ENCODE data around the gene EXOC4.
"Not testable (repeated sequence)": the region's sequence is repeated elsewhere in the genome, so short reads cannot be mapped to it uniquely, and the experiment has no call there.

EXOC4 gene

DNA sequence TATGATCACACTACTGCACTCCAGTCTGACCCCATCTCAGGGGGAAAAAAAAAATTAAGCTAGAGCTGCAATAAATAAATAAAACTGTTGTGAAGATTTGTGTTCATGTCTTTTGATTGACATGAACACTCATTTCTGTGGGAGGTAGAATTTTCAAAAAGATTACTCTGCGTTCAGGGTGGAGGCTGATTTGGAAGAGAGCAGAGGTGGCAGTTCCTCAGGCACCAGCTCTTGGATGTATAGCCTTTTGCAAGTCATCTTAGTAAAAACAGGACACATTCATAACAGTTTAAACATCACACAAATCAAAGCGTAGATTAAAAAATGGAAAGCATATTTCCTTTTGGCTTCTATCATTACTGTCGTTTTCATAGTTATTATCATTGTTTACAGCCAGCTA, 630.7 kb downstream of the EXOC4 start:
- no peak for DNase-seq (ENCODE audit: low spot score)
- TF ChIP-seq, protein P1, sequence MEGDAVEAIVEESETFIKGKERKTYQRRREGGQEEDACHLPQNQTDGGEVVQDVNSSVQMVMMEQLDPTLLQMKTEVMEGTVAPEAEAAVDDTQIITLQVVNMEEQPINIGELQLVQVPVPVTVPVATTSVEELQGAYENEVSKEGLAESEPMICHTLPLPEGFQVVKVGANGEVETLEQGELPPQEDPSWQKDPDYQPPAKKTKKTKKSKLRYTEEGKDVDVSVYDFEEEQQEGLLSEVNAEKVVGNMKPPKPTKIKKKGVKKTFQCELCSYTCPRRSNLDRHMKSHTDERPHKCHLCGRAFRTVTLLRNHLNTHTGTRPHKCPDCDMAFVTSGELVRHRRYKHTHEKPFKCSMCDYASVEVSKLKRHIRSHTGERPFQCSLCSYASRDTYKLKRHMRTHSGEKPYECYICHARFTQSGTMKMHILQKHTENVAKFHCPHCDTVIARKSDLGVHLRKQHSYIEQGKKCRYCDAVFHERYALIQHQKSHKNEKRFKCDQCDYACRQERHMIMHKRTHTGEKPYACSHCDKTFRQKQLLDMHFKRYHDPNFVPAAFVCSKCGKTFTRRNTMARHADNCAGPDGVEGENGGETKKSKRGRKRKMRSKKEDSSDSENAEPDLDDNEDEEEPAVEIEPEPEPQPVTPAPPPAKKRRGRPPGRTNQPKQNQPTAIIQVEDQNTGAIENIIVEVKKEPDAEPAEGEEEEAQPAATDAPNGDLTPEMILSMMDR (IDR thresholded peaks at IDR 0.05) = no peak
- Histone ChIP-seq H3K4me3 (no peak overlapping the region), H3K27ac (no peak overlapping the region)

DNA sequence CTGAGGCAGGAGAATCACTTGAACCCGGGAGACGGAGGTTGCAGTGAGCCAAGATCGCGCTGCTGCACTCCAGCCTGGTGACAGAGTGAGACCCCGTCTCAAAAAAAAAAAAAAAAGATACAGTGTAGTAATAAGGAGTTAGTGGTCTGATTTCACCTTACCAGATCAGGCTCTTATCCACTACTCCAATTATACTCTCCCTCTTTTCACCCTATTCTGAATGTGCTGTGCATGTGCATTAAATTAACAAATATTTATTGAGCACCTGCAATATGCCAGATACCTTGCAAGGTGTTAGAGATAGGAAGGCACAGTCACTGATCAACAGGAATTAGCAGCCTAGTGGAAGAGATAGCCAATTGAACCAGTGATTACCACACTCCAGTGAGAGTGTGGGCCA, 632.3 kb downstream of the EXOC4 start:
- DNase-seq (ENCODE audit: low spot score) = no peak
- TF ChIP-seq, protein P1 (IDR thresholded peaks at IDR 0.05) = no peak
- Histone ChIP-seq H3K27ac (no peak overlapping the region), H3K4me3 (no peak overlapping the region)

DNA sequence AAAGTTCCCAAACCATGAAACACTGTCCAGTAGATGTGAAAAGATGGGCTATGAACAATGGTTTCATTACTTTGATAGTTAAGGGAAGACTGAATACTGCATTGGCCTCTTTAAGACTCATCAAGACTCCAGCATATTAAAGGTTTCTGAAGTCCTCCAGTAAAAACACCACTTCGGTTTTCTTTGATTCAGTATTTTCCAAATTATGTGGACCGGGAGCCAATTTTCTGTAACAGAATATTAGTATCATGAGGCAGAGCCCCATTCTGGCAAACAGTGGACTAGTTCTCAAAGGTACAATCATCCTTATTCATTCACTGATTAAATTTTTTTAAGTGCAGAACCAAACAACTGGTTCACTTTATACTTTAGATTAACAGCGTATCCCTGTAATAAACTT, 633.2 kb downstream of the EXOC4 start:
- no peak for DNase-seq (ENCODE audit: low spot score)
- H3K27ac ChIP-seq = no peak overlapping the region
- H3K4me3 ChIP-seq = no peak overlapping the region
- TF ChIP-seq, protein P1 (IDR thresholded peaks at IDR 0.05) = no peak

DNA sequence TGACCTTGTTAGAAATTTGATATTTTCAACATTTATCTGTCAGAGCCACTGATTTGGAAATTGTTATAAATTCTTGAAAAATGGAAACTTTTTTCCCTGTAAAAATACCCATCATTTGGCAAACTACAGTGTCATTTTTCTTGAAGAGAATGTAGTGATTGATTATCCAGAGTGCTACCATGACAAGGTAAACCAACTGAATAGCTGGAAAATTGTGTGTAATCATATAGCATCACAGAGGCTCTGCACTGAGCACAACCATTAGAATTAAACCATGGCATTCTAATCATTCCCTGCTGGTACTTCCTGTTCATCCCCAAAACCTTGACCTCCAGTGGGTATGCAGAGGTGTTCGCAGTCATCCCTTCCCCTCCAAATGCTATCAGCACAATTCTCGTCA, 633.9 kb downstream of the EXOC4 start:
- DNase-seq (ENCODE audit: low spot score) = no peak
- TF ChIP-seq, protein P1 (IDR thresholded peaks at IDR 0.05) = no peak
- H3K27ac ChIP-seq = no peak overlapping the region
- H3K4me3 ChIP-seq = no peak overlapping the region

DNA sequence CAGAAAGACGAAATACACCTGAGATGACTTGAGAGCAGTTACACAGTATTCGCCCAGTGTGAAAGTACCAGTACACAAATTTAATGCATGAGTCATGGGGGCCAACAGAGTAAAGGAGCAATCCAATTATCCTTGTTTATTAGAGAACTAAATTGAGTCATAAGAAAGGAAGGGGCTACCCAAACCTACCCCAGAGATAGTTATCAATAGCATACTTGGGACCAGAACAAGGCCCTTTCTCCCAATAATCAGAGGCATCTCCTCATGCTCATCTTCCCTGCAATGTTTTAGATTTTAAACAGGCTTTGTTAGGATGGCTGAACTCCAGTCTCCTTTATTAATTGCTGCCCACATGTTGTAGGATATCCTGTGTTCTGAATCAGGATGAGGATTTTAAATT, 634.6 kb downstream of the EXOC4 start:
- no peak overlapping the region for H3K4me3 ChIP-seq
- no peak for DNase-seq (ENCODE audit: low spot score)
- TF ChIP-seq, protein P1 (IDR thresholded peaks at IDR 0.05) = no peak
- no peak overlapping the region for H3K27ac ChIP-seq

DNA sequence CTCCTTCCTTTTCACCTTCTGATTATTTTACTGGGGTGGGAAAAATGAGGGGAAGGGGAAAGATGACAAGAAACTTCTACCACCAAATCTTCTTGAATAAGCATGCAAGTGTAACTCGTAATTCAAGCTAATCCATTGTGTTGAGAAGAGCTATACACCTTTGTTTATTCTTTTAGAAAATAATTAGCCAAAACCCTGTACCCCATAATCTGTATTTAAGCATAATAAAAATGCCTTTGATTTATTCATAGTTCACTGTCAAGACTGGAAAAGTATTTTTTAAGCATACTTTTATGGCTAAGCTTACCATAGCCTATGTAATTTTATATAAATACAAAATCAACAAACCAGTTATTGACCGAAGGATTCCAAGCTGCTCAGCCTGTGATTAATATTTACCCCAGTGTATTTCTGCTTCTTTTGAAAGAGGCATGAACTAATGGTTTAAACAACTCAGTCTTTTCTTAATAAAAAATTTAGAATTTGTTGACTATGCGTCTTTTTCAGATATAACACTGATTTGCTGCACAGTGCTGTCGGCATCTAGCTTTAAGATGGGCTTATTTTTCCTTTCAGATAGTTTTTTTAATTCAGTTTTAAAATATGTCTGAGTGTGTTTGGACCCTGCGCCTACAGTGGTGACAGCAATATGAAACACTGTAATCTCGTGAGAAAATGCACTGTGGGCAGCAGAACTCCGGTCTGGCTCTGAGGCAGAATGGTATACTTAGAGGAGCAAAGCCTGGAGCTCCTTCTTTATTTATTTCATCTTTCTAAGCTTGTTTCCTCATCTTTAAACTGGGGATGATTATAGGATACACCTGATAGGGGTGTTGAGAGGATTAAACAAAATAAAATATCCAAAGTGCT, 635.4 kb downstream of the EXOC4 start:
- Histone ChIP-seq H3K27ac (no peak overlapping the region), H3K4me3 (no peak overlapping the region)
- DNase-seq (ENCODE audit: low spot score) = no peak
- TF ChIP-seq, protein P1 (IDR thresholded peaks at IDR 0.05) = no peak

DNA sequence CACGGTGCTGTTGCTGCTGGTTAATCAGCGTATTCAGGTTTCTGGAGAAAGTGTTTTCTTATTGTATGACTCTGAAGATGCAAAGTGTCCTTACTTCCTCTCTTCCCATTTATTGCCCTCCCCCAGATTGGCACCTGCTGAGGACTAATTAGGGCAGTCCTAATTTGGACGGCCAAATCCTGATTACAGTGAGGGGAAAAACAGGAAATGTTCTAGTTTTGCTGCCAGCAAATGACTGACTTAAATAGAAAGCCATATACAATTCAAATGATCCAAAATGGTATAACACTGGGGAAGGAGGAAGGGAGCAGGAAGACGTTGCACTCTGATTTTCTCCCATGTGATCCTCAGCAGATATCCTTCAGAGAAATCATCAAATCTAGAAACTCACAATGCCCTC, 651.9 kb downstream of the EXOC4 start:
- DNase-seq (ENCODE audit: low spot score) = no peak
- H3K4me3 ChIP-seq = no peak overlapping the region
- H3K27ac ChIP-seq = no peak overlapping the region
- TF ChIP-seq, protein P1 (IDR thresholded peaks at IDR 0.05) = no peak

DNA sequence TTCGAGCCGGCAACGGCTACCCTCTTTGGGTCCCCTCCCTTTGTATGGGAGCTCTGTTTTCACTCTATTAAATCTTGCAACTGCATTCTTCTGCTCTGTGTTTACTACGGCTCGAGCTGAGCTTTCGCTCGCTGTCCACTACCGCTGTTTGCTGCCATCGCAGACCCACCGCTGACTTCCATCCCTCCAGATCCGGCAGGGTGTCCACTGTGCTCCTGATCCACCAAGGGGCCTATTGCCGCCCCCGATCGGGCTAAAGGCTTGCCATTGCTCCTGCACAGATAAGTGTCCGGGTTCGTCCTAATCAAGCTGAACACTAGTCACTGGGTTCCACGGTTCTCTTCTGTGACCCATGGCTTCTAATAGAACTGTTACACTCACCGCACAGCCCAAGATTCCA, 653.7 kb downstream of the EXOC4 start:
- not testable (repeated sequence) for DNase-seq (ENCODE audit: low spot score); H3K27ac ChIP-seq; H3K4me3 ChIP-seq

Measured in coronary artery (tissue), 2 donors.